CD4-positive, CD25-positive, alpha-beta regulatory T cell (primary cell): Measurements from ENCODE around the gene METTL27. TPM values are rescaled to one million over a fixed set of nuclear protein-coding genes. Genes with fewer than 3 reads are reported as not detected.
"Not testable (repeated sequence)": the region's sequence is repeated elsewhere in the genome, so short reads cannot be mapped to it uniquely, and the experiment has no call there.

Experiments
- ATAC-seq, 2 donors: fragments of 150-1000 bp; cut with Tn5 transposase; one replicate each; pipeline ENCODE4 v1.10.0; 2021; ENCODE audit warnings: low read depth in 2 of 2, moderate number of reproducible peaks in 2 of 2, moderate library complexity in 1 of 2
- DNase-seq, 3 donors: peaks; one replicate each; pipeline versions ENCODE4 v3.0.0 to v3.0.0-alpha.2; 2012 to 2022; ENCODE audit warnings: mixed read lengths in 1 of 3
- H3K27ac ChIP-seq: one replicate; pipeline ENCODE4 v1.7.0; 2013; ENCODE audit warnings: mild to moderate bottlenecking, low read length; ENCODE audit not compliant: insufficient read depth, poor library complexity, severe bottlenecking
- H3K27me3 ChIP-seq: one replicate; pipeline ENCODE4 v1.7.0; 2013; ENCODE audit warnings: low read length; ENCODE audit not compliant: control insufficient read depth, insufficient read depth
- H3K36me3 ChIP-seq: one replicate; pipeline ENCODE4 v1.7.0; 2013; ENCODE audit warnings: mild to moderate bottlenecking, low read length, moderate library complexity; ENCODE audit not compliant: control insufficient read depth, insufficient read depth
- H3K4me1 ChIP-seq: 2 replicates; pipeline ENCODE4 v1.7.0; 2013; ENCODE audit warnings: mild to moderate bottlenecking, low read length; ENCODE audit not compliant: insufficient read depth, control insufficient read depth, poor library complexity, severe bottlenecking
- H3K4me3 ChIP-seq: one replicate; pipeline ENCODE4 v1.7.0; 2013; ENCODE audit warnings: low read depth, mild to moderate bottlenecking, low read length, moderate library complexity
- H3K9me3 ChIP-seq, 2 experiments: 1 replicate in 1 of 2; 2 replicates in 1 of 2; pipeline ENCODE4 v1.7.0; 2013; ENCODE audit warnings: low read length in 2 of 2, mild to moderate bottlenecking in 1 of 2, moderate library complexity in 1 of 2; ENCODE audit not compliant: control insufficient read depth in 2 of 2
- H3K27ac Mint-ChIP-seq, 3 donors: one replicate each; pipeline ENCODE4 v1.8.0; 2020 to 2022; ENCODE audit warnings: mild to moderate bottlenecking in 3 of 3, mixed read lengths in 3 of 3, moderate library complexity in 2 of 3
- H3K27me3 Mint-ChIP-seq: one replicate; pipeline ENCODE4 v1.8.0; 2022; ENCODE audit warnings: mild to moderate bottlenecking, mixed read lengths
- H3K36me3 Mint-ChIP-seq: one replicate; pipeline ENCODE4 v1.8.0; 2020; ENCODE audit warnings: mixed read lengths
- H3K4me1 Mint-ChIP-seq, 4 donors: one replicate each; pipeline ENCODE4 v1.8.0; 2020 to 2022; ENCODE audit warnings: mixed read lengths in 4 of 4, mild to moderate bottlenecking in 1 of 4
- H3K4me3 Mint-ChIP-seq, 4 donors: one replicate each; pipeline ENCODE4 v1.8.0; 2020 to 2022; ENCODE audit warnings: mild to moderate bottlenecking in 4 of 4, mixed read lengths in 4 of 4, moderate library complexity in 3 of 4
- H3K9me3 Mint-ChIP-seq, 7 donors: one replicate each; pipeline ENCODE4 v1.8.0; 2020 to 2022; ENCODE audit warnings: mixed read lengths in 7 of 7, mild to moderate bottlenecking in 3 of 7, moderate library complexity in 2 of 7
- polyA plus RNA-seq, 4 donors: library from polyadenylated mRNA; unstranded; fragments of 300-500 nt; fragmentation: Illumina TruSeq; gene quantifications; one replicate each; pipeline ENCODE4 v1.2.3, GENCODE V29; 2021
- total RNA-seq: library from RNA; stranded (reverse); gene quantifications from one replicate; pipeline ENCODE4 v1.2.3, GENCODE V29; 2022

The METTL27 gene
- total and polyA plus RNA-seq, 5 donors from 2014 or later: 1.1 to 29.1 (median 2.9) TPM

GRCh38 chr7:73839743-73840714 is 2.3 kb downstream of the METTL27 start:
- DNase-seq (no peak), ATAC-seq (no peak)
- Histone ChIP-seq H3K27me3 (no peaks in the 10 kb centered on the region), H3K4me1 (peaks cover 9% of the 10 kb centered on the region), H3K36me3 (no peaks in the 10 kb centered on the region), H3K9me3 (no peaks in the 10 kb centered on the region), H3K27ac (no peak overlapping the region), H3K4me3 (no peak overlapping the region)
- H3K4me3 Mint-ChIP-seq: peak overlapping the region; percentile 36 to 87 (median 58)
- no peaks in the 10 kb centered on the region for H3K27me3 Mint-ChIP-seq
- no peaks in the 10 kb centered on the region for H3K36me3 Mint-ChIP-seq
- no peaks in the 10 kb centered on the region for H3K9me3 Mint-ChIP-seq
- H3K4me1 Mint-ChIP-seq: peaks cover 0 to 22% (median 14%) of the 10 kb centered on the region in 4 donors
- no peak overlapping the region for H3K27ac Mint-ChIP-seq

- Histone ChIP-seq H3K36me3 (no peaks in the 10 kb centered on the region), H3K4me3 (no peak overlapping the region), H3K27ac (no peak overlapping the region), H3K9me3 (no peaks in the 10 kb centered on the region), H3K4me1 (peaks cover 9% of the 10 kb centered on the region), H3K27me3 (no peaks in the 10 kb centered on the region)
- Mint-ChIP-seq H3K27ac (no peak overlapping the region), H3K36me3 (no peaks in the 10 kb centered on the region), H3K27me3 (no peaks in the 10 kb centered on the region), H3K4me3 (peak overlapping the region in 3 of 4 donors; percentile 72 to 87 (median 72)), H3K4me1 (peaks cover 0 to 21% (median 12%) of the 10 kb centered on the region in 4 donors), H3K9me3 (no peaks in the 10 kb centered on the region)
- DNase-seq (no peak), ATAC-seq (no peak)
These were observed 3.0 kb downstream of the METTL27 start for GRCh38 chr7:73839290-73839689.

- H3K4me1 ChIP-seq: peaks cover 9% of the 10 kb centered on the region
- H3K4me3 ChIP-seq: no peak overlapping the region
- H3K27me3 Mint-ChIP-seq: no peaks in the 10 kb centered on the region
- no peak overlapping the region for H3K27ac Mint-ChIP-seq
- H3K27ac ChIP-seq: no peak overlapping the region
- peak overlapping the region in 1 of 4 donors; percentile 14 for H3K4me3 Mint-ChIP-seq
- DNase-seq: no peak
- no peaks in the 10 kb centered on the region for H3K9me3 Mint-ChIP-seq
- no peaks in the 10 kb centered on the region for H3K27me3 ChIP-seq
- no peaks in the 10 kb centered on the region for H3K36me3 Mint-ChIP-seq
- no peaks in the 10 kb centered on the region for H3K9me3 ChIP-seq
- H3K4me1 Mint-ChIP-seq: peaks cover 0 to 14% (median 7%) of the 10 kb centered on the region in 4 donors
- no peaks in the 10 kb centered on the region for H3K36me3 ChIP-seq
- no peak for ATAC-seq
These were observed 3.7 kb downstream of the METTL27 start for GRCh38 chr7:73838642-73839041.

GRCh38 chr7:73837167-73837566 is 5.1 kb downstream of the METTL27 start:
- not testable (repeated sequence) for H3K27me3 Mint-ChIP-seq, H3K27ac Mint-ChIP-seq, H3K27ac ChIP-seq, H3K9me3 Mint-ChIP-seq, DNase-seq, H3K4me1 ChIP-seq, H3K36me3 Mint-ChIP-seq, H3K4me3 Mint-ChIP-seq, H3K9me3 ChIP-seq, H3K4me3 ChIP-seq, H3K36me3 ChIP-seq, H3K27me3 ChIP-seq, ATAC-seq
- H3K4me1 Mint-ChIP-seq: peaks cover 0 to 11% (median 5%) of the 10 kb centered on the region in 4 donors

GRCh38 chr7:73834626-73835191 is 7.6 kb downstream of the METTL27 start:
- Histone ChIP-seq H3K27ac (no peak overlapping the region), H3K36me3 (no peaks in the 10 kb centered on the region), H3K4me3 (no peak overlapping the region), H3K27me3 (no peaks in the 10 kb centered on the region), H3K9me3 (no peaks in the 10 kb centered on the region), H3K4me1 (no peaks in the 10 kb centered on the region)
- DNase-seq: no peak
- ATAC-seq: no peak
- Mint-ChIP-seq H3K4me3 (no peak overlapping the region), H3K9me3 (peaks cover 0 to under 1% (median 0%) of the 10 kb centered on the region in 7 donors), H3K27ac (no peak overlapping the region), H3K36me3 (no peaks in the 10 kb centered on the region), H3K4me1 (peaks cover 0 to 6% (median 3%) of the 10 kb centered on the region in 4 donors), H3K27me3 (no peaks in the 10 kb centered on the region)

- Histone ChIP-seq H3K27me3 (no peaks in the 10 kb centered on the region), H3K27ac (no peak overlapping the region), H3K9me3 (no peaks in the 10 kb centered on the region), H3K4me3 (no peak overlapping the region), H3K4me1 (peaks cover 6% of the 10 kb centered on the region), H3K36me3 (no peaks in the 10 kb centered on the region)
- DNase-seq (no peak), ATAC-seq (no peak)
- Mint-ChIP-seq H3K4me1 (peaks cover 1 to 16% (median 10%) of the 10 kb centered on the region in 4 donors), H3K9me3 (peaks cover 0 to 2% (median 0%) of the 10 kb centered on the region in 7 donors), H3K27me3 (no peaks in the 10 kb centered on the region), H3K36me3 (no peaks in the 10 kb centered on the region), H3K27ac (no peak overlapping the region), H3K4me3 (no peak overlapping the region)
These were observed 8.9 kb downstream of the METTL27 start for GRCh38 chr7:73833251-73833919.

- H3K27ac Mint-ChIP-seq: no peak overlapping the region
- Histone ChIP-seq H3K9me3 (no peaks in the 10 kb centered on the region), H3K4me1 (peaks cover 11% of the 10 kb centered on the region), H3K4me3 (no peak overlapping the region), H3K27me3 (no peaks in the 10 kb centered on the region), H3K36me3 (no peaks in the 10 kb centered on the region), H3K27ac (no peak overlapping the region)
- no peaks in the 10 kb centered on the region for H3K27me3 Mint-ChIP-seq
- no peak overlapping the region for H3K4me3 Mint-ChIP-seq
- peaks cover 0 to 2% (median 0%) of the 10 kb centered on the region in 7 donors for H3K9me3 Mint-ChIP-seq
- ATAC-seq (no peak), DNase-seq (no peak)
- H3K36me3 Mint-ChIP-seq: no peaks in the 10 kb centered on the region
- peaks cover 5 to 21% (median 14%) of the 10 kb centered on the region in 4 donors for H3K4me1 Mint-ChIP-seq
These were observed 9.5 kb downstream of the METTL27 start for GRCh38 chr7:73832806-73833205.
